K562 (cell line): ENCODE results near the gene TP73. TPM values are rescaled to one million over a fixed set of nuclear protein-coding genes. Genes with fewer than 3 reads are reported as not detected.

Experiments used
- BDP1 ChIP-seq: IDR thresholded peaks from 3 replicates; pipeline ENCODE4 v1.6.1; 2011; ENCODE audit not compliant: insufficient read length, insufficient read depth
- BMI1 ChIP-seq: fragments of 150-350 bp; IDR thresholded peaks from 2 replicates; pipeline ENCODE4 v1.6.1; 2014; ENCODE audit warnings: low read length
- CCNT2 ChIP-seq: IDR thresholded peaks from 2 replicates; pipeline ENCODE4 v1.6.1; 2011; ENCODE audit warnings: borderline replicate concordance, low read depth, mild to moderate bottlenecking, moderate library complexity, mixed read lengths, low read length; ENCODE audit not compliant: insufficient read length; ENCODE audit errors: extremely low read depth
- CEBPG ChIP-seq, 3 experiments: fragments of 200-800 bp in 1 of 3; sonication (Bioruptor generic) in 1 of 3; sonication (generic) in 1 of 3; formaldehyde crosslinking in 1 of 3; IDR thresholded peaks in 2 of 3; conservative IDR thresholded peaks in 1 of 3; 2 replicates each; pipeline versions ENCODE4 v1.6.1 to v1.8.0; 2016 to 2022; ENCODE audit warnings: missing compliant biosample characterization in 2 of 3, missing genetic modification characterization in 2 of 3, mild to moderate bottlenecking in 1 of 3, missing genetic modification reagents in 1 of 3
- JUN ChIP-seq, 2 experiments: sonication (generic) in 1 of 2; formaldehyde crosslinking in 1 of 2; IDR thresholded peaks; 2 replicates each; pipeline versions ENCODE4 v1.6.1 to v1.8.0; 2012 to 2022; ENCODE audit warnings: borderline replicate concordance in 2 of 2, mild to moderate bottlenecking in 2 of 2, improper control_type of control experiment in 1 of 2, low read depth in 1 of 2, low read length in 1 of 2, missing genetic modification reagents in 1 of 2
- MBD2 ChIP-seq: sonication (generic); IDR thresholded peaks from 2 replicates; pipeline ENCODE4 v1.6.1; 2016; ENCODE audit warnings: low read depth, borderline replicate concordance
- MCM7 ChIP-seq, 2 experiments: fragments of 450-650 bp; IDR thresholded peaks; 2 replicates each; pipeline ENCODE4 v1.6.1; 2016 to 2018
- MYBL2 ChIP-seq, 2 experiments: fragments of 450-650 bp in 1 of 2; sonication (generic) in 1 of 2; formaldehyde crosslinking in 1 of 2; IDR thresholded peaks; 2 replicates each; pipeline versions ENCODE4 v1.6.1 to v1.8.1; 2017 to 2022; ENCODE audit warnings: borderline replicate concordance in 1 of 2, inconsistent platforms in 1 of 2, low read depth in 1 of 2, mild to moderate bottlenecking in 1 of 2, missing genetic modification reagents in 1 of 2, moderate library complexity in 1 of 2
- NFIX ChIP-seq: fragments of 250-450 bp; sonication (Bioruptor Pico); IDR thresholded peaks from 2 replicates; pipeline ENCODE4 v1.4.0; 2020; ENCODE audit warnings: low read depth, mild to moderate bottlenecking, moderate library complexity
- PCBP2 ChIP-seq: fragments of 200-400 bp; formaldehyde crosslinking; IDR thresholded peaks from 2 replicates; pipeline ENCODE4 v1.6.1; 2018; ENCODE audit warnings: low read length, low read depth, mild to moderate bottlenecking, moderate library complexity; ENCODE audit not compliant: poor library complexity, severe bottlenecking
- SAP30 ChIP-seq: fragments of 200-600 bp; sonication (generic); IDR thresholded peaks from 2 replicates; pipeline ENCODE4 v1.6.1; 2012; ENCODE audit warnings: borderline replicate concordance, low read depth, mild to moderate bottlenecking, moderate library complexity, low read length, control low read depth, inconsistent platforms; ENCODE audit not compliant: insufficient read depth, poor library complexity, severe bottlenecking
- TBL1XR1 ChIP-seq, 2 experiments: IDR thresholded peaks; 2 replicates each; pipeline ENCODE4 v1.6.1; 2012; ENCODE audit warnings: improper control_type of control experiment in 2 of 2, low read length in 2 of 2, mild to moderate bottlenecking in 1 of 2
- XRCC5 ChIP-seq: fragments of 200-400 bp; formaldehyde crosslinking; IDR thresholded peaks from 2 replicates; pipeline ENCODE4 v1.6.1; 2017; ENCODE audit warnings: low read depth, mild to moderate bottlenecking, low read length
- ZKSCAN1 ChIP-seq: fragments of 150-350 bp; IDR thresholded peaks from 2 replicates; pipeline ENCODE4 v1.6.1; 2016; ENCODE audit warnings: low read depth, low read length
- ZNF436 ChIP-seq: fragments of 250-450, 450-650 bp; sonication (Bioruptor Pico); formaldehyde crosslinking; IDR thresholded peaks from 2 replicates; pipeline ENCODE4 v1.7.0; 2020; ENCODE audit warnings: mild to moderate bottlenecking
- ZNF583 ChIP-seq: fragments of 250-450 bp; sonication (Bioruptor Pico); IDR thresholded peaks from 2 replicates; pipeline ENCODE4 v1.4.0; 2020
- ZNF77 ChIP-seq: fragments of 250-450 bp; sonication (Bioruptor Pico); IDR thresholded peaks from 2 replicates; pipeline ENCODE4 v1.5.0; 2020
- polyA plus RNA-seq, 8 experiments: library from polyadenylated mRNA; depleted of rRNA in 4 of 8; stranded (reverse) in 5 of 8; unstranded in 3 of 8; fragments of >200 nt; fragmentation: Nextera tagmentation in 2 of 8; fragmentation: Illumina TruSeq in 1 of 8; extraction: Ambion mirVana in 2 of 8; extraction: Trizol in 1 of 8; gene quantifications; 2 replicates each; pipeline versions ENCODE4 v1.2.1 to v1.2.3, GENCODE V29; 2011 to 2014; ENCODE audit warnings: inconsistent platforms in 1 of 8, missing spikeins in 1 of 8
- total RNA-seq, 7 experiments: library from RNA; depleted of rRNA in 6 of 7; stranded (reverse); fragments of >200 nt in 6 of 7; fragmentation: Illumina TruSeq in 2 of 7; extraction: Trizol in 2 of 7; gene quantifications; 2 replicates each; pipeline versions ENCODE4 v1.2.1 to v1.2.3, GENCODE V29; 2011 to 2021; ENCODE audit warnings: low replicate concordance in 1 of 7
- TF ChIP-seq, protein P1 (sequence below): sonication (generic); formaldehyde crosslinking; IDR thresholded peaks from 2 replicates; pipeline ENCODE4 v1.8.0; 2022; ENCODE audit warnings: mild to moderate bottlenecking, missing genetic modification reagents
- TF ChIP-seq, protein P2 (sequence below): fragments of 450-650 bp; IDR thresholded peaks from 2 replicates; pipeline ENCODE4 v1.7.0; 2016; ENCODE audit warnings: borderline replicate concordance
- TF ChIP-seq, protein P3 (sequence below): sonication (generic); formaldehyde crosslinking; IDR thresholded peaks from 2 replicates; pipeline ENCODE4 v1.8.0; 2023; ENCODE audit warnings: mild to moderate bottlenecking, missing genetic modification reagents

Gene TP73
- total and polyA plus RNA-seq, 9 of the 15 experiments (the other 6 are each of a cell fraction or from before 2014, with no cell fraction given): 0.07 to 1.6 (median 0.40) TPM; not detected in 2

DNA sequence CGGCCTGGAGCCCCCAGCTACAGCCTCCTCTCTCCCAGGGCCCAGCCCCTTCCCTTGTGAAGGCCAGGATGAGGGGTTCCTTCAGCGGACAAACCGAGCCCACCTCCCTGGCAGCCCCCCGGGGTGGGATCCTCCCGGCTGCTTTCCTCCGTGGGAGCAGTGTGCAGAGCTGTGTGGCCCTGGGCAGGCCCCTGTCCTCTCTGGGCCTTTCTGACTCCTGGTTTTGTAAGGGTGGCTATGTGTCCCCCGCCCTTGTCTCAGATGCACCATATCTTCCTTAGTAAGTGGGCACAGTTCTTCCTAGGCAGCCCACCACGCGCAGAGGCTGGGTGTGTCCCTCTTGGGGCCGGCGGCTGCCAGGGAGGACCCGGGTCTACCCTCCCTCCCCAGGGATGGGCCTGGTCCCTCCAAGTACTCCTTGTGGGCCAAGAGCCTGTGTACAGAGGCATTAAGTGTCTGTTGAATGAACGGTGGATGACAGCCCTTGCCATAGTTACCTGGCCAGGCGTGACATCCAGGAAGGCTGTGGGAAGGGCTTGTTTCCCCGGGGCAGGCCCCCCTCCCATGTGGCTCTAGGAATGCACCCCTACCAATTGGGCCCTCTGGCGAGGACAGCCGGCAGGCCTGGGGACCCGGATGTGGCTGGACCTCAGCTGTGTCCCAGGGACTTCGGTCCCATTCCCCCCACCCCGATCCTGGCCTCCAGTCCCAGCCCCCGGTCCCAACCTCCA, 124.1 kb downstream of the TP73 start (continued):
- TF ChIP-seq SAP30: no peak
- no peak for TF ChIP-seq XRCC5
- TF ChIP-seq ZNF583 (CRISPR knock-in tag): no peak
- TF ChIP-seq BMI1: no peak
- TF ChIP-seq, protein P1, sequence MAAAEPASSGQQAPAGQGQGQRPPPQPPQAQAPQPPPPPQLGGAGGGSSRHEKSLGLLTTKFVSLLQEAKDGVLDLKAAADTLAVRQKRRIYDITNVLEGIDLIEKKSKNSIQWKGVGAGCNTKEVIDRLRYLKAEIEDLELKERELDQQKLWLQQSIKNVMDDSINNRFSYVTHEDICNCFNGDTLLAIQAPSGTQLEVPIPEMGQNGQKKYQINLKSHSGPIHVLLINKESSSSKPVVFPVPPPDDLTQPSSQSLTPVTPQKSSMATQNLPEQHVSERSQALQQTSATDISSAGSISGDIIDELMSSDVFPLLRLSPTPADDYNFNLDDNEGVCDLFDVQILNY (CRISPR knock-in tag): no peak
- no peak for TF ChIP-seq ZNF436
- TF ChIP-seq ZNF77: no peak
- TF ChIP-seq JUN (IDR thresholded peaks at IDR 0.05; ENCODE audit: borderline replicate concordance, low read depth, low read length): no peak
- 0 out of 2 replicates have a peak, but pooled peaks have one; percentile 31 for TF ChIP-seq JUN (CRISPR knock-in tag; IDR thresholded peaks at IDR 0.05; ENCODE audit: borderline replicate concordance)
- no peak for TF ChIP-seq MBD2
- TF ChIP-seq, protein P2, sequence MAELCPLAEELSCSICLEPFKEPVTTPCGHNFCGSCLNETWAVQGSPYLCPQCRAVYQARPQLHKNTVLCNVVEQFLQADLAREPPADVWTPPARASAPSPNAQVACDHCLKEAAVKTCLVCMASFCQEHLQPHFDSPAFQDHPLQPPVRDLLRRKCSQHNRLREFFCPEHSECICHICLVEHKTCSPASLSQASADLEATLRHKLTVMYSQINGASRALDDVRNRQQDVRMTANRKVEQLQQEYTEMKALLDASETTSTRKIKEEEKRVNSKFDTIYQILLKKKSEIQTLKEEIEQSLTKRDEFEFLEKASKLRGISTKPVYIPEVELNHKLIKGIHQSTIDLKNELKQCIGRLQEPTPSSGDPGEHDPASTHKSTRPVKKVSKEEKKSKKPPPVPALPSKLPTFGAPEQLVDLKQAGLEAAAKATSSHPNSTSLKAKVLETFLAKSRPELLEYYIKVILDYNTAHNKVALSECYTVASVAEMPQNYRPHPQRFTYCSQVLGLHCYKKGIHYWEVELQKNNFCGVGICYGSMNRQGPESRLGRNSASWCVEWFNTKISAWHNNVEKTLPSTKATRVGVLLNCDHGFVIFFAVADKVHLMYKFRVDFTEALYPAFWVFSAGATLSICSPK: no peak
- TF ChIP-seq CEBPG (CRISPR knock-in tag; IDR thresholded peaks at IDR 0.05): no peak
- TF ChIP-seq CEBPG (tag; conservative IDR thresholded peaks at IDR 0.05 in 1 of 2, IDR thresholded peaks at IDR 0.05 in 1 of 2): no peak
- TF ChIP-seq TBL1XR1 (IDR thresholded peaks at IDR 0.05; ENCODE audit: low read length in 2 of 2): peak in 1 of 2 experiments; percentile 1; a peak in 1 of 4 replicates
- no peak for TF ChIP-seq BDP1
- no peak for TF ChIP-seq NFIX (CRISPR knock-in tag)
- no peak for TF ChIP-seq CCNT2
- TF ChIP-seq ZKSCAN1: no peak
- TF ChIP-seq, protein P3, sequence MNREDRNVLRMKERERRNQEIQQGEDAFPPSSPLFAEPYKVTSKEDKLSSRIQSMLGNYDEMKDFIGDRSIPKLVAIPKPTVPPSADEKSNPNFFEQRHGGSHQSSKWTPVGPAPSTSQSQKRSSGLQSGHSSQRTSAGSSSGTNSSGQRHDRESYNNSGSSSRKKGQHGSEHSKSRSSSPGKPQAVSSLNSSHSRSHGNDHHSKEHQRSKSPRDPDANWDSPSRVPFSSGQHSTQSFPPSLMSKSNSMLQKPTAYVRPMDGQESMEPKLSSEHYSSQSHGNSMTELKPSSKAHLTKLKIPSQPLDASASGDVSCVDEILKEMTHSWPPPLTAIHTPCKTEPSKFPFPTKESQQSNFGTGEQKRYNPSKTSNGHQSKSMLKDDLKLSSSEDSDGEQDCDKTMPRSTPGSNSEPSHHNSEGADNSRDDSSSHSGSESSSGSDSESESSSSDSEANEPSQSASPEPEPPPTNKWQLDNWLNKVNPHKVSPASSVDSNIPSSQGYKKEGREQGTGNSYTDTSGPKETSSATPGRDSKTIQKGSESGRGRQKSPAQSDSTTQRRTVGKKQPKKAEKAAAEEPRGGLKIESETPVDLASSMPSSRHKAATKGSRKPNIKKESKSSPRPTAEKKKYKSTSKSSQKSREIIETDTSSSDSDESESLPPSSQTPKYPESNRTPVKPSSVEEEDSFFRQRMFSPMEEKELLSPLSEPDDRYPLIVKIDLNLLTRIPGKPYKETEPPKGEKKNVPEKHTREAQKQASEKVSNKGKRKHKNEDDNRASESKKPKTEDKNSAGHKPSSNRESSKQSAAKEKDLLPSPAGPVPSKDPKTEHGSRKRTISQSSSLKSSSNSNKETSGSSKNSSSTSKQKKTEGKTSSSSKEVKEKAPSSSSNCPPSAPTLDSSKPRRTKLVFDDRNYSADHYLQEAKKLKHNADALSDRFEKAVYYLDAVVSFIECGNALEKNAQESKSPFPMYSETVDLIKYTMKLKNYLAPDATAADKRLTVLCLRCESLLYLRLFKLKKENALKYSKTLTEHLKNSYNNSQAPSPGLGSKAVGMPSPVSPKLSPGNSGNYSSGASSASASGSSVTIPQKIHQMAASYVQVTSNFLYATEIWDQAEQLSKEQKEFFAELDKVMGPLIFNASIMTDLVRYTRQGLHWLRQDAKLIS (CRISPR knock-in tag): no peak
- TF ChIP-seq MCM7 (IDR thresholded peaks at IDR 0.05): no peak
- TF ChIP-seq MYBL2 (IDR thresholded peaks at IDR 0.05; ENCODE audit: low read depth): no peak
- TF ChIP-seq MYBL2 (CRISPR knock-in tag; IDR thresholded peaks at IDR 0.05; ENCODE audit: borderline replicate concordance): no peak
- no peak for TF ChIP-seq PCBP2
